ENCODE results near the gene ERGIC3.

DNA sequence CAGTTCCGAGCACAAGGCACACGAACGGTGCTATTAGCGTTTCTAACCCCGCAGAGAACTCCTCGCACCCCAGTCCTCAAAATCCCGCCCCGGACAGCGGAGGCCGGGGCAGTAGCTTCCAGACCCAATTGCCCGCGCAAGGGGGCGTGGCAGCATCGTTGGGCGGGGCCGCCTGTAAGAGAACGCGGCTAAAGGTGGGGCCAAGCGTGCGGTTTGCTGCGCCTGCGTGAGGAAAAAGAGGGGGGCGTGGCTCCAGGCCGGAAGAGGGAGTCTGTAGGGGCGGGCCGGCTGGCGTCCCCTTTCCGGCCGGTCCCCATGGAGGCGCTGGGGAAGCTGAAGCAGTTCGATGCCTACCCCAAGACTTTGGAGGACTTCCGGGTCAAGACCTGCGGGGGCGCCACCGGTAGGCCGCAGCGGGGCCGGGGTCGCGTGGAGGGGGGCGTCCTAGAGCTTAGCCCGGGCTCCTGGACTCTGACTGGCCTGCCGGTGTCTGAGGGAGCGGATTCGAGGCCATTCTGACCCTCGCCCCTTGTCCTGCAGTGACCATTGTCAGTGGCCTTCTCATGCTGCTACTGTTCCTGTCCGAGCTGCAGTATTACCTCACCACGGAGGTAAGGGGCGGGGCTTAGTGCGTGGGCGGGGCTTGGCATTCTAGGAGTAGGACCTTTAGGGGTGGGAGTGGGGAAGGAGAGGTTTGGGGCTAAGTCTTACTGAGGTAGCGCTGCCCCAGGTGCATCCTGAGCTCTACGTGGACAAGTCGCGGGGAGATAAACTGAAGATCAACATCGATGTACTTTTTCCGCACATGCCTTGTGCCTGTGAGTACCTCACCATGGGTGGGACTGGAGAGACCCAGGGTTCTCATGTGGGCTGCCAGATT lies at the start of gene ERGIC3:
- TF ChIP-seq, protein P1, sequence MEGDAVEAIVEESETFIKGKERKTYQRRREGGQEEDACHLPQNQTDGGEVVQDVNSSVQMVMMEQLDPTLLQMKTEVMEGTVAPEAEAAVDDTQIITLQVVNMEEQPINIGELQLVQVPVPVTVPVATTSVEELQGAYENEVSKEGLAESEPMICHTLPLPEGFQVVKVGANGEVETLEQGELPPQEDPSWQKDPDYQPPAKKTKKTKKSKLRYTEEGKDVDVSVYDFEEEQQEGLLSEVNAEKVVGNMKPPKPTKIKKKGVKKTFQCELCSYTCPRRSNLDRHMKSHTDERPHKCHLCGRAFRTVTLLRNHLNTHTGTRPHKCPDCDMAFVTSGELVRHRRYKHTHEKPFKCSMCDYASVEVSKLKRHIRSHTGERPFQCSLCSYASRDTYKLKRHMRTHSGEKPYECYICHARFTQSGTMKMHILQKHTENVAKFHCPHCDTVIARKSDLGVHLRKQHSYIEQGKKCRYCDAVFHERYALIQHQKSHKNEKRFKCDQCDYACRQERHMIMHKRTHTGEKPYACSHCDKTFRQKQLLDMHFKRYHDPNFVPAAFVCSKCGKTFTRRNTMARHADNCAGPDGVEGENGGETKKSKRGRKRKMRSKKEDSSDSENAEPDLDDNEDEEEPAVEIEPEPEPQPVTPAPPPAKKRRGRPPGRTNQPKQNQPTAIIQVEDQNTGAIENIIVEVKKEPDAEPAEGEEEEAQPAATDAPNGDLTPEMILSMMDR (IDR thresholded peaks at IDR 0.05 in 8 of 11, conservative IDR thresholded peaks at IDR 0.05 in 3 of 11), result peak in 3 of 11 experiments; percentile 20 to 47 (median 42)
- TF ChIP-seq POLR2AphosphoS5 (IDR thresholded peaks at IDR 0.05), result peak; percentile 82 to 89 (median 84)
